SK-N-MC (cell line): ENCODE data around the gene RELN.

Experiments used
- FOXP2 ChIP-seq: optimal IDR thresholded peaks from 2 replicates; pipeline ENCODE3; 2011; ENCODE audit warnings: mild to moderate bottlenecking, moderate library complexity; ENCODE audit not compliant: insufficient read depth; ENCODE audit errors: extremely low read length, control extremely low read depth
- POLR2AphosphoS5 ChIP-seq: IDR thresholded peaks from 2 replicates; pipeline ENCODE4 v1.6.1; 2012; ENCODE audit warnings: mild to moderate bottlenecking, low read depth, low read length, borderline replicate concordance

GRCh38 chr7:103902917-103903316 lies 86.5 kb downstream of the RELN start:
- TF ChIP-seq POLR2AphosphoS5 (no peak), FOXP2 (no peak)
